IPS DF 6.9 (cell line): Measurements from ENCODE around the gene FGFR2.
A peak's percentile ranks its signal among the peaks of the same experiment; 100 is the strongest.

Experiments
- DNase-seq: peaks from one replicate; pipeline ENCODE4 v3.0.0-alpha.2; 2013; ENCODE audit warnings: low read depth, low spot score
- H3K27ac ChIP-seq: one replicate; pipeline ENCODE4 v1.5.1; 2013; ENCODE audit warnings: low read length, control low read depth
- H3K27me3 ChIP-seq: 2 replicates; pipeline ENCODE4 v1.6.1; 2013; ENCODE audit warnings: mild to moderate bottlenecking, low read length; ENCODE audit not compliant: control insufficient read depth, insufficient read depth
- H3K36me3 ChIP-seq: 2 replicates; pipeline ENCODE4 v1.6.1; 2013; ENCODE audit warnings: low read length; ENCODE audit not compliant: control insufficient read depth, insufficient read depth
- H3K4me1 ChIP-seq: 2 replicates; pipeline ENCODE4 v1.6.1; 2013; ENCODE audit warnings: low read length; ENCODE audit not compliant: control insufficient read depth, insufficient read depth
- H3K4me3 ChIP-seq: 2 replicates; pipeline ENCODE4 v1.5.1; 2013; ENCODE audit warnings: mild to moderate bottlenecking, low read length
- H3K9me3 ChIP-seq: 2 replicates; pipeline ENCODE4 v1.6.1; 2013; ENCODE audit warnings: low read length, inconsistent platforms; ENCODE audit not compliant: control insufficient read depth, insufficient read depth
- WGBS: extraction: QIAGEN DNeasy Blood & Tissue Kit; methylation state at CpG from one replicate; pipeline ENCODE4 v1.1.7; 2013; ENCODE audit warnings: mixed read lengths, missing lambda C conversion rate; ENCODE audit not compliant: insufficient read length, insufficient coverage; 5-methylcytosine and 5-hydroxymethylcytosine counted together

Gene FGFR2

DNA sequence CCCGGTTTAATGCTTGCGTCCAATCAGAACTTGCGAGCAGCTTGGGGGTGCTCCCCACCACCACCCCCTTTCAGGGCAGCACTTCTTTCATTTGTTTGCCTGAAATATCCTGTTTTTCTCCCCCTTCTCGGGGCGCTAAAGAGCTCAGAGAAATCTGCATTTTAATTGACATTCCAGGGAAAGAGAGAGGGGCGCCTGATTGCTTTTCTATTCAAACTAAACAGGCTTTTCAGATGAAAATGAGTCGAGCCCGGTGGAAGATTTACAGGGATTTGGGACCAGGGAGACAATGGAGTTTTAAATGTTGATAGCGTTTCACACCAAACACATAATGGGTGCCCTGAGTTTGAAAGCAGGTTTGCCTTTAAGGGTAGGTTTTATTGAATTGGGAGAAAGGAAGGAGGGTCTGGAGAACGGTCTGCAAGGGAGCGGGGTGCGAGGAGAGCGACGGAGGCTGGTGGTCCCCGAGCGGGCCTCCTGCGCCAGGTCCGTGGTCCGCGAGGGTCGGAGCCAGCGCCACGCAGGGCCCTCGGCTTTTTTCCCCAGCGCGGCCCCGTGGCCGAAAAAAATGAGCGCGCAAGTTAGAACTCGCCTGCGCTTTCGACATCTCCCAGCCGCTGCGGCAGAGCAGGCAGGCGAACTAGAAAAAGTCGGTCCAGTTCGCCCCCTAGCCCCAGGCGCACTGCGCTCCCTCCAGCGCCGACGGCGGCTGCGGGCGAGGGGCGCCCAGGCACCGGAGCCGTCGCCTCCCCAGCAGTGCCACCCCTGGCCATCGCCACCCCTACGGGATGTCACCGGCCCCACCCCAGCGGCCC, 1.3 kb downstream of the FGFR2 start:
- peaks cover 8% of the 10 kb centered on the region; the same call in 1 of the 2 replicates for H3K4me1 ChIP-seq
- no peaks in the 10 kb centered on the region for H3K9me3 ChIP-seq
- WGBS: no CpG with 5 or more reads among the region's 54 CpGs
- H3K27me3 ChIP-seq: no peaks in the 10 kb centered on the region
- peak overlapping the region; percentile 90; the same call in 1 of the 2 replicates for H3K4me3 ChIP-seq
- H3K36me3 ChIP-seq: peaks cover 5% of the 10 kb centered on the region; the same call in 1 of the 2 replicates
- peak; percentile 66 for DNase-seq
- no peak overlapping the region for H3K27ac ChIP-seq

- Histone ChIP-seq H3K27ac (peak overlapping the region; percentile 17), H3K4me3 (peak overlapping the region; percentile 90), H3K4me1 (peaks cover 8% of the 10 kb centered on the region; the same call in 1 of the 2 replicates), H3K27me3 (no peaks in the 10 kb centered on the region), H3K9me3 (no peaks in the 10 kb centered on the region), H3K36me3 (peaks cover 5% of the 10 kb centered on the region; the same call in 1 of the 2 replicates)
- no peak for DNase-seq
- no CpG with 5 or more reads among the region's 28 CpGs for WGBS
Observed at GRCh38 chr10:121595806-121596688, 2.2 kb downstream of the FGFR2 start.

DNA sequence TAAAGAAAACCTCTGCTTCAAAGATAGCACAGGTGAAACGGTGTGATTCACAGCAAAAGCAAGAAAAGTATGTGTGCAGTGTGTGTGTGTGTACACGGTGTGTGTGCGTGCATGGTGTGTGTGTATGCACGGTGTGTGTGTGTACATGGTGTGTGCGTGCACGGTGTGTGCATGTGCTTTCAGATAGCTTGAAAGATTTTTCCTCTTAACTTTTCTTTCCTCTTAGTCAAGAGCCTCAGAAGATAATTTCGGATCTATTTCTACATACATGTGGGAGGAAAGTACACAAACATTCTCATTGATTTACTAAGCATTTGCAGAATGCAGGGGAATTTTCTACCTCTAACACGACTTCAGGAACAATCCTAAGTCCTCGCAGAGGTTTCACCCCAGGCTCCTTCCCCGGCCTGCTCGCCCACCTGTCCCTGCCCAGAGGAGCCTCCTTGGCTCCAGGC, 2.9 kb downstream of the FGFR2 start:
- no CpG with 5 or more reads among the region's 11 CpGs for WGBS
- Histone ChIP-seq H3K36me3 (peaks cover 5% of the 10 kb centered on the region; the same call in 1 of the 2 replicates), H3K27ac (no peak overlapping the region), H3K4me1 (peaks cover 8% of the 10 kb centered on the region; the same call in 1 of the 2 replicates), H3K4me3 (peak overlapping the region; percentile 90; the same call in 1 of the 2 replicates), H3K27me3 (no peaks in the 10 kb centered on the region), H3K9me3 (no peaks in the 10 kb centered on the region)
- DNase-seq: no peak

GRCh38 chr10:121594623-121595350, 3.5 kb downstream of the FGFR2 start:
- no peak overlapping the region for H3K27ac ChIP-seq
- no peak for DNase-seq
- no peak overlapping the region; the same call in 1 of the 2 replicates for H3K4me3 ChIP-seq
- H3K27me3 ChIP-seq: no peaks in the 10 kb centered on the region
- no CpG with 5 or more reads among the region's 5 CpGs for WGBS
- H3K36me3 ChIP-seq: peaks cover 5% of the 10 kb centered on the region; the same call in 1 of the 2 replicates
- no peaks in the 10 kb centered on the region for H3K9me3 ChIP-seq
- peaks cover 6% of the 10 kb centered on the region; the same call in 1 of the 2 replicates for H3K4me1 ChIP-seq

GRCh38 chr10:121594076-121594475, 4.2 kb downstream of the FGFR2 start:
- WGBS: no CpG with 5 or more reads among the region's 8 CpGs
- DNase-seq: no peak
- Histone ChIP-seq H3K4me1 (peaks cover 5% of the 10 kb centered on the region; the same call in 1 of the 2 replicates), H3K27ac (no peak overlapping the region), H3K27me3 (no peaks in the 10 kb centered on the region), H3K4me3 (no peak overlapping the region), H3K9me3 (no peaks in the 10 kb centered on the region), H3K36me3 (peaks cover 5% of the 10 kb centered on the region; the same call in 1 of the 2 replicates)

DNA sequence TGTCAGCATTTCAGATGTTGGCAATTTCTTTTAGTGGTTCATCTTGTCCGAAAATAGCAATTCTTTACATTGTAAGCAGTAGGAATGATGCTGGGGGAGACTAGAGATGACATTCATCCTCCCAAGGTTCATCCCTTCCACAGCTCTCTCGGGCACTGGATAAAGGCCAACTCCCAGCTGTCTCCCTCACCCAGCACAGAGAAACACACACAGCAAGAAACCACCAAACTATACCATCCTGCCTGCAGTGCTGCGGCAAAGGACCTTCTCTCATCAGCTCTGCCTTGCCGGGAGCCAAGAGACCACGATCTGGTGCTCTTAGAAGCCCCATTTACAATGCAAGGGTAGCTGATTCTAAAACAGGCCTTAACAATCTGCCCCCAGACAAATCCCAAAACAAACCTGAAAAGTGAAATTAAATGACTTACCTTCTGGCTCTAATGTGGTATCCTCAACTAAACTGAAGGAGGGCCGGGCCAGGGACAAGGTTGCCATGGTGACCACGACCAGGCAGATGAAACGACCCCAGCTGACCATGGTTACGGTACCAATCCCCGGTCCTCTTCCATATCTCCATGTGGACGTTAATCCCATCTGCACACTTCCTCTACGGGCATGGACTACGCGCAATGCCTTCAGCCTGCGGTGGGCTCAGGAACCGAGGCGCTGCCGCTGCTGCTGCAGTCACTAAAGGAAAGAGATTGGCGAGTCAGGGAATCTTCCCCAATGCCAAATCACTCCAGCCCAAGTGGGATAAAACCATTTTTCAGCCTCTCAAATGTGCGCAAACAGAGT, 4.8 kb downstream of the FGFR2 start:
- H3K27me3 ChIP-seq: no peaks in the 10 kb centered on the region
- H3K4me3 ChIP-seq: no peak overlapping the region

DNA sequence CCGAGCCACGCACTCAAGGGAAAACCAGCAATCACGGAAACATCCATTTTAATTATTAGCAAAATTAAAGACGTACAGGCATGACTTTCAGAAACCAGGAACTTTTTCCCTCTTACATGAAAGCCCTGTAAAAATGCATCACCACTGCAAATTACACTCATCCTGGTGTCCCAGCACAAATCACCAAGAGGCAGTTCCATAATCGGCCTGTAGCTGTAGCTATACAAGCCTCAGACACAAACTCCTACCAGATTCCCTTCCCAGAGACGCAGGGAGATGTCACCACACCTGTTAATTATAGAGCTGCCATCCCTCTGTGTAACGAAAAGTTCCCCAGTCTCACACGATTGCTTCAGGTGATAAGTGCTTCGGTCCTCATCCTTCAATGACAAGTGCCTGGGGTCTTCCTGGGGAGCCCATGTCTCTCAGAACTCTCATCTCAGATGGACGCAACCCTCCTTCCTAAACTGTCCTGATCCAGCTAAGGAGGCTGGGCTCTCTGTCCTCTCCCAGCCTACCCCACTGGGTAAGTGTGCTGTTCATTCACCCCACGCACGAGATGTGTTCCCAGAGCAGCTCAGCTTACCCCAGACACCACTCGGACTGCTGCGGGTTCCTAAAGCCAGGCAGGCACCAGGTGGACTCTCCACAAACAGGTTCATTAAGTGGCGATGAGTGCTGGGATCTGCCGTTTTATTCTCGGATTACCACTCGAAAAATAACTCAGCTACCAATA, 5.9 kb downstream of the FGFR2 start:
- Histone ChIP-seq H3K4me3 (no peak overlapping the region), H3K27ac (no peak overlapping the region), H3K9me3 (no peaks in the 10 kb centered on the region), H3K36me3 (peaks cover 5% of the 10 kb centered on the region; the same call in 1 of the 2 replicates), H3K4me1 (peaks cover 5% of the 10 kb centered on the region; the same call in 1 of the 2 replicates), H3K27me3 (no peaks in the 10 kb centered on the region)
- no peak for DNase-seq
- no CpG with 5 or more reads among the region's 18 CpGs for WGBS

More for the DNA sequence above, 4.8 kb downstream of the FGFR2 start:
- Histone ChIP-seq H3K9me3 (no peaks in the 10 kb centered on the region), H3K36me3 (peaks cover 5% of the 10 kb centered on the region; the same call in 1 of the 2 replicates), H3K4me1 (peaks cover 5% of the 10 kb centered on the region; the same call in 1 of the 2 replicates), H3K27ac (no peak overlapping the region)
- no CpG with 5 or more reads among the region's 20 CpGs for WGBS
- no peak for DNase-seq

DNA sequence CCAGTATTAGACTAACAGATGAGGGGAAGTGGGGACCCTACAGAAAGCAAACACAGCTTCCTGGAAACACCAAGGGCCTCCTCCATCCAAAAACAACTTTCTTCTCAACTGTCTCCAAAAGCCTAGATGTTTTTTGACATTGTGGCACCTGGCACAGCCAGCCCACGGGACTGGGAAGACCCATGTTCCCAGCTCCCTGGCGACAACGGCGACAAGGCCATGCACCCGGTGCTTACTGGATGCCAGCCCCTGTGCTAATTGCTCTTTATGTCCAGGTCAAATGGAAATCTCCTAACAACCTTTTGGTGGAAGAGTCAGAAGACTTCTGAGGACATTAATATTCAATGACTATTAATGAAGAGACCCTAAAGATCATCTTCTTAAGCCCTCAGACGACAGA, 7.1 kb downstream of the FGFR2 start:
- DNase-seq: no peak
- H3K27ac ChIP-seq: no peak overlapping the region
- peaks cover 5% of the 10 kb centered on the region; the same call in 1 of the 2 replicates for H3K36me3 ChIP-seq
- H3K27me3 ChIP-seq: no peaks in the 10 kb centered on the region
- peaks cover 5% of the 10 kb centered on the region; the same call in 1 of the 2 replicates for H3K4me1 ChIP-seq
- H3K9me3 ChIP-seq: no peaks in the 10 kb centered on the region
- H3K4me3 ChIP-seq: no peak overlapping the region
- WGBS: no CpG with 5 or more reads among the region's 6 CpGs

- H3K4me1 ChIP-seq: peaks cover 5% of the 10 kb centered on the region; the same call in 1 of the 2 replicates
- H3K36me3 ChIP-seq: peaks cover 5% of the 10 kb centered on the region; the same call in 1 of the 2 replicates
- no peaks in the 10 kb centered on the region for H3K27me3 ChIP-seq
- no peak overlapping the region for H3K4me3 ChIP-seq
- no peaks in the 10 kb centered on the region for H3K9me3 ChIP-seq
- WGBS: no CpG with 5 or more reads among the region's 9 CpGs
- no peak for DNase-seq
- H3K27ac ChIP-seq: no peak overlapping the region
Observed at GRCh38 chr10:121590772-121591171, 7.5 kb downstream of the FGFR2 start.
